K562 (cell line): ENCODE data around the gene TP73. TPM values are rescaled to one million over a fixed set of nuclear protein-coding genes. Genes with fewer than 3 reads are reported as not detected.

Source experiments
- FOXJ3 ChIP-seq: sonication (generic); formaldehyde crosslinking; IDR thresholded peaks from 2 replicates; pipeline ENCODE4 v1.4.0; 2020; ENCODE audit warnings: mild to moderate bottlenecking, missing genetic modification reagents
- MAFG ChIP-seq: fragments of 450-650 bp; conservative IDR thresholded peaks from 2 replicates; pipeline ENCODE4 v1.6.1; 2016; ENCODE audit warnings: missing genetic modification characterization, missing compliant biosample characterization
- MCM5 ChIP-seq: fragments of 450-650 bp; IDR thresholded peaks from 2 replicates; pipeline ENCODE4 v1.6.1; 2016; ENCODE audit warnings: low read depth
- MLLT1 ChIP-seq, 2 experiments: fragments of 450-650 bp; IDR thresholded peaks; 2 replicates each; pipeline ENCODE4 v1.6.1; 2016
- MTA2 ChIP-seq: fragments of 450-650 bp; IDR thresholded peaks from 2 replicates; pipeline ENCODE4 v1.6.1; 2016; ENCODE audit warnings: low read depth
- MXD1 ChIP-seq: fragments of 250-450 bp; sonication (Bioruptor Pico); IDR thresholded peaks from 2 replicates; pipeline ENCODE4 v1.8.0; 2021; ENCODE audit warnings: borderline replicate concordance, mild to moderate bottlenecking, moderate library complexity; ENCODE audit not compliant: poor library complexity, severe bottlenecking
- NFIC ChIP-seq: fragments of 450-650 bp; IDR thresholded peaks from 2 replicates; pipeline ENCODE4 v1.6.1; 2017; ENCODE audit warnings: mild to moderate bottlenecking, inconsistent platforms
- NR1H2 ChIP-seq: sonication (generic); formaldehyde crosslinking; IDR thresholded peaks from 2 replicates; pipeline ENCODE4 v1.4.0; 2020; ENCODE audit warnings: mild to moderate bottlenecking, missing genetic modification reagents
- NR2F6 ChIP-seq: fragments of 450-650 bp; formaldehyde crosslinking; IDR thresholded peaks from 2 replicates; pipeline ENCODE4 v1.4.0; 2020; ENCODE audit warnings: mild to moderate bottlenecking
- PATZ1 ChIP-seq: fragments of 250-450 bp; sonication (Bioruptor Pico); IDR thresholded peaks from 2 replicates; pipeline ENCODE4 v1.5.0; 2020; ENCODE audit warnings: mild to moderate bottlenecking, borderline replicate concordance
- PREB ChIP-seq: sonication (generic); formaldehyde crosslinking; IDR thresholded peaks from 2 replicates; pipeline ENCODE4 v1.8.1; 2023; ENCODE audit warnings: mild to moderate bottlenecking, missing genetic modification reagents
- RCOR1 ChIP-seq, 2 experiments: IDR thresholded peaks; 2 replicates each; pipeline ENCODE4 v1.6.1; 2012; ENCODE audit warnings: low read depth in 2 of 2, low read length in 2 of 2, borderline replicate concordance in 1 of 2, improper control_type of control experiment in 1 of 2
- SLC30A9 ChIP-seq: fragments of 250-450 bp; sonication (Bioruptor Pico); IDR thresholded peaks from 2 replicates; pipeline ENCODE4 v1.8.0; 2022; ENCODE audit warnings: mild to moderate bottlenecking, moderate library complexity
- STAT5A ChIP-seq: IDR thresholded peaks from 2 replicates; pipeline ENCODE4 v1.6.1; 2012; ENCODE audit warnings: low read length, inconsistent platforms, borderline replicate concordance
- THRB ChIP-seq: fragments of 450-650 bp; formaldehyde crosslinking; conservative IDR thresholded peaks from 2 replicates; pipeline ENCODE4 v1.4.0; 2022; ENCODE audit warnings: mild to moderate bottlenecking, missing genetic modification characterization
- ZNF121 ChIP-seq: sonication (generic); formaldehyde crosslinking; conservative IDR thresholded peaks from 2 replicates; pipeline ENCODE4 v1.8.0; 2022; ENCODE audit warnings: missing genetic modification reagents
- ZNF124 ChIP-seq: sonication (generic); formaldehyde crosslinking; IDR thresholded peaks from 2 replicates; pipeline ENCODE4 v1.8.1; 2022; ENCODE audit warnings: missing genetic modification reagents
- ZNF583 ChIP-seq: fragments of 250-450 bp; sonication (Bioruptor Pico); IDR thresholded peaks from 2 replicates; pipeline ENCODE4 v1.4.0; 2020
- ZNF639 ChIP-seq, 2 experiments: fragments of 200-800 bp in 1 of 2; sonication (Bioruptor generic) in 1 of 2; sonication (generic) in 1 of 2; formaldehyde crosslinking in 1 of 2; IDR thresholded peaks in 1 of 2; conservative IDR thresholded peaks in 1 of 2; 2 replicates each; pipeline versions ENCODE4 v1.5.0 to v1.6.1; 2016 to 2020; ENCODE audit warnings: missing compliant biosample characterization in 1 of 2, missing genetic modification characterization in 1 of 2, missing genetic modification reagents in 1 of 2
- ZNF75A ChIP-seq: fragments of 450-650 bp; formaldehyde crosslinking; IDR thresholded peaks from 2 replicates; pipeline ENCODE4 v1.4.0; 2020; ENCODE audit warnings: mild to moderate bottlenecking
- polyA plus RNA-seq, 8 experiments: library from polyadenylated mRNA; depleted of rRNA in 4 of 8; stranded (reverse) in 5 of 8; unstranded in 3 of 8; fragments of >200 nt; fragmentation: Nextera tagmentation in 2 of 8; fragmentation: Illumina TruSeq in 1 of 8; extraction: Ambion mirVana in 2 of 8; extraction: Trizol in 1 of 8; gene quantifications; 2 replicates each; pipeline versions ENCODE4 v1.2.1 to v1.2.3, GENCODE V29; 2011 to 2014; ENCODE audit warnings: inconsistent platforms in 1 of 8, missing spikeins in 1 of 8
- total RNA-seq, 7 experiments: library from RNA; depleted of rRNA in 6 of 7; stranded (reverse); fragments of >200 nt in 6 of 7; fragmentation: Illumina TruSeq in 2 of 7; extraction: Trizol in 2 of 7; gene quantifications; 2 replicates each; pipeline versions ENCODE4 v1.2.1 to v1.2.3, GENCODE V29; 2011 to 2021; ENCODE audit warnings: low replicate concordance in 1 of 7

TP73 gene
- total and polyA plus RNA-seq, 9 of the 15 experiments (the other 6 are each of a cell fraction or from before 2014, with no cell fraction given): 0.07 to 1.6 (median 0.40) TPM; not detected in 2

GRCh38 chr1:3625151-3625907 lies 27.0 kb upstream of the TP73 start (continued):
- peak in 1 of 2 experiments; percentile 82; a peak in 2 of 4 replicates for TF ChIP-seq MLLT1 (IDR thresholded peaks at IDR 0.05)
- TF ChIP-seq FOXJ3 (CRISPR knock-in tag): no peak
- no peak for TF ChIP-seq SLC30A9
- peak; percentile 21; the same call in 1 of the 2 replicates for TF ChIP-seq NFIC
- TF ChIP-seq ZNF75A (CRISPR knock-in tag): no peak
- no peak for TF ChIP-seq PREB (CRISPR knock-in tag)
- peak; percentile 59; the same call in 1 of the 2 replicates for TF ChIP-seq MTA2
- TF ChIP-seq RCOR1 (IDR thresholded peaks at IDR 0.05; ENCODE audit: borderline replicate concordance in 1 of 2, low read depth in 2 of 2, low read length in 2 of 2): no peak
- TF ChIP-seq PATZ1 (CRISPR knock-in tag): no peak
- TF ChIP-seq ZNF124 (CRISPR knock-in tag): no peak
- TF ChIP-seq THRB (CRISPR knock-in tag): no peak
- no peak for TF ChIP-seq MXD1 (CRISPR knock-in tag)
- no peak for TF ChIP-seq MAFG (tag)
- peak; percentile 56; the same call in 1 of the 2 replicates for TF ChIP-seq STAT5A
- no peak for TF ChIP-seq ZNF121 (CRISPR knock-in tag)
- TF ChIP-seq ZNF639 (CRISPR knock-in tag; conservative IDR thresholded peaks at IDR 0.05 in 1 of 2, IDR thresholded peaks at IDR 0.05 in 1 of 2): no peak
- TF ChIP-seq ZNF583 (CRISPR knock-in tag): no peak
- no peak for TF ChIP-seq NR1H2 (CRISPR knock-in tag)
- TF ChIP-seq MCM5: no peak
- TF ChIP-seq NR2F6 (CRISPR knock-in tag): no peak
